ENCODE data around the gene MECP2. TPM values are rescaled to one million over a fixed set of nuclear protein-coding genes. Genes with fewer than 3 reads are reported as not detected.

MECP2 gene
- total and polyA plus RNA-seq, 2 donors (not counting 1 experiment from before 2014, with no cell fraction given): 20.0 to 122 TPM

DNA sequence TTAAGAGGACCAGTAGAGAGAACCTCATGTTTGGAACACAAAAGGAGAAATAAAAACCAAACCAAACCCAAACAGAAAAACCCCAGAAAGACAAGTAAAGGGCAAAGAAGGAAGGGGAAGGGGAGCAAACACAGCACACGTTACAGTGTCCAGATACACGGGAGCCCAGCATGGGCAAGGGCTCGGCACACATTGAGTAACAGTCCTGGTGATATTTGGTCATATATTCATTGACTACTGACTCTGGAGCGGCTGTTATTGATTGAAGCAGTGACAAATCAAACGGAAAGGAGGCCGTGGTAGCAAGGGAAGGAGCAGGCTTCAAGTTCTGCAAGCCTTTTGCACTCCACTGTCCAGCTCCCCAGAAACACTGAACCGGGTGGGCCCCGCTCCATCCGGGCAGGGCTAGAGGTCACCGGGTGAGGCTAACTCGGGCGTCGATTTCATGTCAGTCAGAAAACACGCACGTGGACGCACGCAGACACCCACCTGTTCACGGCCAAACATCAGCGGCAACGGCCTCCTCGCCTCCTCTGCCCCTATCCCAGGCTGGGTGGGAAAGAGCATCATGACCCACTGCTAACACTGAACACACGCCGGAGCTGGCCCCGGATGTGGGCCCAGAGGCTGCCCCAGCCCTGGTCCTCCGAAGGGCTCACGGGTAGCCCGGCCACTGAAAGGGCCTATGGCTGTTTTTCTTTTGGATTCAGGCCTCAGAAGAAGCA is 74.1 kb downstream of the MECP2 start:
- DNase-seq (no peak), ATAC-seq (ENCODE audit: low read depth) (no peak)
- peaks cover 6 to 14% of the 10 kb centered on the region in 2 donors for H3K4me1 ChIP-seq (ENCODE audit: control insufficient read depth in 2 of 2, insufficient read depth in 2 of 2, low read length in 2 of 2)
- no peaks in the 10 kb centered on the region for H4K20me1 ChIP-seq (ENCODE audit: control insufficient read depth, insufficient read depth, low read length, poor library complexity, severe bottlenecking)
- H3K9me3 Mint-ChIP-seq (ENCODE audit: insufficient read depth): no peaks in the 10 kb centered on the region
- H3K27ac Mint-ChIP-seq: peak overlapping the region; percentile 22
- no peaks in the 10 kb centered on the region for H3K9me3 ChIP-seq (ENCODE audit: control extremely low read depth in 1 of 3, control insufficient read depth in 2 of 3, insufficient read depth in 1 of 3, low read length in 2 of 3)
- no peak for TF ChIP-seq EZH2 (IDR thresholded peaks at IDR 0.05; ENCODE audit: borderline replicate concordance, insufficient read depth, low read depth, low read length, poor library complexity, severe bottlenecking)
- TF ChIP-seq, protein P1, sequence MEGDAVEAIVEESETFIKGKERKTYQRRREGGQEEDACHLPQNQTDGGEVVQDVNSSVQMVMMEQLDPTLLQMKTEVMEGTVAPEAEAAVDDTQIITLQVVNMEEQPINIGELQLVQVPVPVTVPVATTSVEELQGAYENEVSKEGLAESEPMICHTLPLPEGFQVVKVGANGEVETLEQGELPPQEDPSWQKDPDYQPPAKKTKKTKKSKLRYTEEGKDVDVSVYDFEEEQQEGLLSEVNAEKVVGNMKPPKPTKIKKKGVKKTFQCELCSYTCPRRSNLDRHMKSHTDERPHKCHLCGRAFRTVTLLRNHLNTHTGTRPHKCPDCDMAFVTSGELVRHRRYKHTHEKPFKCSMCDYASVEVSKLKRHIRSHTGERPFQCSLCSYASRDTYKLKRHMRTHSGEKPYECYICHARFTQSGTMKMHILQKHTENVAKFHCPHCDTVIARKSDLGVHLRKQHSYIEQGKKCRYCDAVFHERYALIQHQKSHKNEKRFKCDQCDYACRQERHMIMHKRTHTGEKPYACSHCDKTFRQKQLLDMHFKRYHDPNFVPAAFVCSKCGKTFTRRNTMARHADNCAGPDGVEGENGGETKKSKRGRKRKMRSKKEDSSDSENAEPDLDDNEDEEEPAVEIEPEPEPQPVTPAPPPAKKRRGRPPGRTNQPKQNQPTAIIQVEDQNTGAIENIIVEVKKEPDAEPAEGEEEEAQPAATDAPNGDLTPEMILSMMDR (IDR thresholded peaks at IDR 0.05): no peak
- H3K4me2 ChIP-seq (replicated peaks; ENCODE audit: low read depth, low read length, poor library complexity, severe bottlenecking): no peak overlapping the region
- H3K79me2 ChIP-seq (ENCODE audit: control insufficient read depth, insufficient read depth, low read length): peaks cover 15% of the 10 kb centered on the region
- no peak overlapping the region for H3K4me3 Mint-ChIP-seq
- intact Hi-C loops (cut with micrococcal nuclease): no loop called here
- WGBS (ENCODE audit: insufficient coverage): 96% methylated on average over 18 of the region's 27 CpGs
- H2AFZ ChIP-seq (ENCODE audit: insufficient read depth, low read depth, low read length, poor library complexity, severe bottlenecking): no peak overlapping the region
- H3K9ac ChIP-seq (ENCODE audit: low read length): no peak overlapping the region
- no peak overlapping the region for H3K27ac ChIP-seq (ENCODE audit: low read length in 2 of 2)
- H3K27me3 Mint-ChIP-seq: no peaks in the 10 kb centered on the region
- ChIA-PET CTCF (interaction anchor here (0.6 to 1.5 kb wide), 2 partner anchors 10 to 14 kb away, joined by 4 to 5 read pairs; no protein-coding TSS in a partner anchor), POLR2A (no interaction called here)
- H3K36me3 ChIP-seq (replicated peaks in 1 of 2; ENCODE audit: control extremely low read depth in 1 of 2, control insufficient read depth in 1 of 2, extremely low read depth in 1 of 2, insufficient read depth in 2 of 2, low read length in 1 of 2): peaks cover 0 to 15% of the 10 kb centered on the region in 2 experiments
- H3K4me3 ChIP-seq (ENCODE audit: control extremely low read depth in 1 of 5, extremely low read depth in 1 of 5, insufficient read depth in 1 of 5, low read depth in 2 of 5, low read length in 4 of 5): no peak overlapping the region
- H3K4me1 Mint-ChIP-seq: peaks cover 11% of the 10 kb centered on the region
- H3K27me3 ChIP-seq (replicated peaks in 1 of 4; ENCODE audit: control extremely low read depth in 1 of 4, control insufficient read depth in 3 of 4, insufficient read depth in 4 of 4, low read length in 3 of 4): no peaks in the 10 kb centered on the region

DNA sequence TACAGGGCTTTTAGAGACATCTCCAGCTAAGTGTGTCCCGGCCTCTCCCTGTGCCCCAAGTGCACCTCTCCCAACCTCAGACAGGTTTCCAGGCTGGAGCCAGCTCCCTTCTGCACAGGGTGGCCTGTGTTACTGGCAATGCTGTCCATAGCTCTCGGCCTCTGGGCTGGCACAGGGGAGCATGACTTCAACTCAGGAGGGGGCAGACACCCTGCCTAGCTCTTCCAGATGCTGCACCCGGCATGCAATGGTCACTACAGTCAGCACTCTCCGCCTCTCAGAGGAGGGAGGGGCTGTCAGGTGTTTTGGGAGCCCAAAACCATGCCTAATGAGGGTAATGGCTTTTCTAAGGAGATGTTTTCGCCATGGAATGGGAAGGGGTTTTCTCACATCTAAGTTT is 75.4 kb downstream of the MECP2 start:
- Histone ChIP-seq H4K20me1 (ENCODE audit: control insufficient read depth, insufficient read depth, low read length, poor library complexity, severe bottlenecking) (no peaks in the 10 kb centered on the region), H3K9ac (ENCODE audit: low read length) (no peak overlapping the region), H3K4me2 (replicated peaks; ENCODE audit: low read depth, low read length, poor library complexity, severe bottlenecking) (no peak overlapping the region), H3K9me3 (ENCODE audit: control extremely low read depth in 1 of 3, control insufficient read depth in 2 of 3, insufficient read depth in 1 of 3, low read length in 2 of 3) (no peaks in the 10 kb centered on the region), H3K36me3 (replicated peaks in 1 of 2; ENCODE audit: control extremely low read depth in 1 of 2, control insufficient read depth in 1 of 2, extremely low read depth in 1 of 2, insufficient read depth in 2 of 2, low read length in 1 of 2) (peaks cover 0 to 15% of the 10 kb centered on the region in 2 experiments), H2AFZ (ENCODE audit: insufficient read depth, low read depth, low read length, poor library complexity, severe bottlenecking) (no peak overlapping the region), H3K27ac (ENCODE audit: low read length in 2 of 2) (no peak overlapping the region), H3K4me3 (ENCODE audit: control extremely low read depth in 1 of 5, extremely low read depth in 1 of 5, insufficient read depth in 1 of 5, low read depth in 2 of 5, low read length in 4 of 5) (no peak overlapping the region), H3K79me2 (ENCODE audit: control insufficient read depth, insufficient read depth, low read length) (peaks cover 24% of the 10 kb centered on the region), H3K4me1 (ENCODE audit: control insufficient read depth in 2 of 2, insufficient read depth in 2 of 2, low read length in 2 of 2) (peaks cover 6 to 21% of the 10 kb centered on the region in 2 donors), H3K27me3 (replicated peaks in 1 of 4; ENCODE audit: control extremely low read depth in 1 of 4, control insufficient read depth in 3 of 4, insufficient read depth in 4 of 4, low read length in 3 of 4) (no peaks in the 10 kb centered on the region)
- ATAC-seq (ENCODE audit: low read depth) (no peak), DNase-seq (no peak)
- H3K9me3 Mint-ChIP-seq (ENCODE audit: insufficient read depth): no peaks in the 10 kb centered on the region
- intact Hi-C loops (cut with micrococcal nuclease): no loop called here
- no peaks in the 10 kb centered on the region for H3K27me3 Mint-ChIP-seq
- CTCF ChIA-PET: interaction anchor here (1.5 kb wide), 1 partner anchor 9 kb away, joined by 5 read pairs; no protein-coding TSS in a partner anchor
- no peak for TF ChIP-seq EZH2 (IDR thresholded peaks at IDR 0.05; ENCODE audit: borderline replicate concordance, insufficient read depth, low read depth, low read length, poor library complexity, severe bottlenecking)
- TF ChIP-seq, protein P1 (IDR thresholded peaks at IDR 0.05): no peak
- peak overlapping the region; percentile 46 for H3K27ac Mint-ChIP-seq
- no peak overlapping the region for H3K4me3 Mint-ChIP-seq
- POLR2A ChIA-PET: no interaction called here
- peaks cover 14% of the 10 kb centered on the region for H3K4me1 Mint-ChIP-seq
- 94% methylated on average over 2 of the region's 5 CpGs for WGBS (ENCODE audit: insufficient coverage)

All from B cell (primary cell).